NCI-H1105 treated with DMSO at 0.1 percent for 48 hours (cell line): Measurements from ENCODE around the gene FAM131A.

Source experiments
- DNase-seq: peaks from one replicate; lab custom pipeline; 2025; lab: John Stamatoyannopoulos, UW

Gene FAM131A

DNA sequence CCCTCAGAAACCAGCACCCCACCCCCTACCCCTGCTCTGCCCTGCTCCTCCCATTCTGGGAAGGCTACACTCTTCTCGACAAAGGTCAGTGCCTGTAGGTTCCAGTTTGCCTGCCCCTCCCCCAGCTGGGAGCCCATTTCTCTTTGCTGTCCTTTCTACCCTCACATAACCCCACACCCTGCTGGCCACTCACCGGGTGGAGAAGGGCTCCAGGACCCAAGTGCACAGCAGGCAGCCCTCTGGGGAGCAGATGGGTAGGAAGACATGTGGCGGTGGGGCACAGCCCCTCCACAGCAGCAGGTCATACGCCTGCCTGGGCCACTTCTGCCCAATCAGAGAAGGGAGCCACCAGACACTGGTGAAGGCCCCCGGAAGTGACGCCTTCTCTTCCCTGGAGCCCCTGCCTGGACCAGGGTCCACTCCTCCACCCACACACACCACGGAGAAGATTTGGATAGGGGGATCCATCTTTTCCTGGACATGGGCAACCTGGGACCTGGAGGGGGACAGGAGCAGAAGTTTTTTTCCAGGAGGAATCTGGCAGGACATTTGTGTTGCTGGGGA is 40.6 kb downstream of the FAM131A start, which contains the start of gene THPO:
TSS of gene THPO (minus strand) at position 326 of the 564 bp plus-strand sequence. CDS start 1,948 bp downstream, outside the sequence.
- DNase-seq = no peak

DNA sequence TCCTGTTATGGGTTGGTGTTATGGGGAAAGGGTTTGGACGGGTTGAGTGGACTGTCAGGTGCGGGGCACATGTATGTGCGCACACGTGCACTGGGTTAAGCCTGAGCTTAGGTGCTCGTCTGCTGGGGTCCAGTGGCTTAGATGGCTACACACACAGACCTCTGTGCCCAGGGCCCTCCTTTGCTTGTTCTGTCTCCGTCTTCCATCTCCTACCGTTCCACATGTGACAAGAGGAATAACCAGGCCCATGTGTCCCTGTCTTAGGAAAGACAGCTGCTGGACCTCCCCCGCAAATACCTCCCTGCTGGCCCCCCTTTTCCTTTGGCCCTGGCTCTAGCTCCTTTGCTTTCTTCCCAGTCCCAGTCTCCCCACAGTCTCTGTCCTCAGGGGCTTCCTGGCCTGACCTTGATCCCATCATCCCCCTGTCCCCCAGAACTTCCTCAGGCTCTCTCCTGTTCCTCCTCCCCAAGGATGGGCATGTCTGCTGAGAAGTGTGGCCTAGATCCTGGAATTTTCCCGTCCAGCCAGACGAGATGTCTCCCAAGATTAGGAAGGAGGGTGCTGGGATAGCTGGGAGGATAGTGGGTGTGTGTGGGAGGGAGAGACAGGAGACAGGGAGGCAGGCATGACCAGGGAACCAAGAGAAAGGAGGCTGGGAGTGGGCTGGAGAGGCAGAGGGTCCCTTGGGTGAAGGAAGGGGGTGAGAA is 41.4 kb downstream of the FAM131A start:
- no peak for DNase-seq

DNA sequence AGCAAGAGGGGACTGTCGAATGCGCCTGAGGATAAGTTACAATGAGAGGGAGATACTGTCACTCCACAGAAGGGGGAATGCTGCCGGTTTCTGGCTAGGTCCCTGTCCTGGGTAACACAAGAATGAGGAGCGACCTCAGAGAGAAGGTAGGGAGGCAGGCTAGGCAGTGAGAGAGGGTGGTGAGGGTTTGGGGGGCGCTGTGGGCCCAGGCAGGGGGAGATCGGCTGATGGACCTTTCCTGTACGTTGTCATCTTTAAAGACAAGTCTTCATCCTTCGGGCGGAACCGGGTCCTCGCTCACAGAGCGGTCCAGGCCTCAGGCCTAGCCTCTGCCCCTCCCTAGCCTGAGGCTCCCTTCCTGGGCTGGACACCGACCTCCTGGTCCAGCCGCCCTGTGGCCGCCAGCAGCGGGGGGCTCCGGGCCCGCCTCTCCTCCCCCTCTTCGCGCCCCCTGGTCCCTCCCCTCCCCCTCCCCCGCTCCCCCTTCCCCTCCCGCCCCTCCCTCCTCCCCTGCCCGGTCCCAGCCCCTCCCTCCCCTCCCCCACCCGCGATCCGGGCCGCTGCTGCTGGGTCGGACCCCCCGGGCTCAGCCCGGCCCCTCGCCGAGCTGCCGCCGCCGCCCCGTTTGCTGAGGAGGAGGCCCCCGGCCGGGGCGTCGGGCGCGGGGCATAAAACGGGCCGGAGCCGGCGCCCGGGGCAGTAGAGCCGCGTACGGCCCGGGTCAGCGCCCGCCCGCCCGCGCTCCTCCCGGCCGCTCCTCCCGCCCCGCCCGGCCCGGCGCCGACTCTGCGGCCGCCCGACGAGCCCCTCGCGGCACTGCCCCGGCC is 42.2 kb downstream of the FAM131A start, which contains the start of gene CHRD:
TSS of gene CHRD (plus strand) at position 697 of the 827 bp plus-strand sequence. CDS start 265 bp downstream, outside the sequence.
- no peak for DNase-seq

DNA sequence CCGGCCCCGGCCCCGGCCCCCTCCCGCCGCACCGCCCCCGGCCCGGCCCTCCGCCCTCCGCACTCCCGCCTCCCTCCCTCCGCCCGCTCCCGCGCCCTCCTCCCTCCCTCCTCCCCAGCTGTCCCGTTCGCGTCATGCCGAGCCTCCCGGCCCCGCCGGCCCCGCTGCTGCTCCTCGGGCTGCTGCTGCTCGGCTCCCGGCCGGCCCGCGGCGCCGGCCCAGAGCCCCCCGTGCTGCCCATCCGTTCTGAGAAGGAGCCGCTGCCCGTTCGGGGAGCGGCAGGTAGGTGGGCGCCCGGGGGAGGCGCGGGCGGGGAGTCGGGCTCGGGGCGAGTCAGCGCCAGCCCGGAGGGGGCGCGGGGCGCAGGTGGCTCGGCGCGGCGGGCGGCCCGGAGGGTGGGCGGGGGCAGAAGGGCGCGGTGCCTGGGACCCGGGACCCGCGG is 42.8 kb downstream of the FAM131A start:
- DNase-seq = peak; percentile 3

DNA sequence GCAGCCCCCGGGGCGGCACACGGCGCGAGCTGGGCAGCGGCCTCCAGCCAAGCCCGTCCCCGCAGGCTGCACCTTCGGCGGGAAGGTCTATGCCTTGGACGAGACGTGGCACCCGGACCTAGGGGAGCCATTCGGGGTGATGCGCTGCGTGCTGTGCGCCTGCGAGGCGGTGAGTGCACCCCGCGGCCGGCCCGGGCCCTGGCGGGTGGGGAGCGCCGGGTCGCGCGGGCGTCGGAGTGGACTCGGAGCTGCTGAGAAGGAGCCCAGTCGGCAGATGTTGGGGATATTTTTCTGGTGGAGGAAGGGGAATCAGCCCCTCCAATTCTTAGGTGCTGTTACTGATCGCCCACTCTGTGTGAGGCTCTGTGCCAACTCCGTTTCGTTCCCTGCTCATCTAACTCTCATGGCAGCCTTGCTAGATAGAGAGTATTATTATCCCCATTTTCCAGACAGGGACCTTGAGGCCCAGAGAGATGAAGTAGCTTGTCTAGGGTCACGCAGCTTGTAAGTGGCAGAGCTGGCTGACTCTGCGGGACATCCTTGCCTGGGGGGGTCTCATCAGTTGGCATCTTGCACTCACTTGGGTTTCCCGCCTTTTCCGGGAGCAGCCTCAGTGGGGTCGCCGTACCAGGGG is 43.3 kb downstream of the FAM131A start:
- no peak for DNase-seq

DNA sequence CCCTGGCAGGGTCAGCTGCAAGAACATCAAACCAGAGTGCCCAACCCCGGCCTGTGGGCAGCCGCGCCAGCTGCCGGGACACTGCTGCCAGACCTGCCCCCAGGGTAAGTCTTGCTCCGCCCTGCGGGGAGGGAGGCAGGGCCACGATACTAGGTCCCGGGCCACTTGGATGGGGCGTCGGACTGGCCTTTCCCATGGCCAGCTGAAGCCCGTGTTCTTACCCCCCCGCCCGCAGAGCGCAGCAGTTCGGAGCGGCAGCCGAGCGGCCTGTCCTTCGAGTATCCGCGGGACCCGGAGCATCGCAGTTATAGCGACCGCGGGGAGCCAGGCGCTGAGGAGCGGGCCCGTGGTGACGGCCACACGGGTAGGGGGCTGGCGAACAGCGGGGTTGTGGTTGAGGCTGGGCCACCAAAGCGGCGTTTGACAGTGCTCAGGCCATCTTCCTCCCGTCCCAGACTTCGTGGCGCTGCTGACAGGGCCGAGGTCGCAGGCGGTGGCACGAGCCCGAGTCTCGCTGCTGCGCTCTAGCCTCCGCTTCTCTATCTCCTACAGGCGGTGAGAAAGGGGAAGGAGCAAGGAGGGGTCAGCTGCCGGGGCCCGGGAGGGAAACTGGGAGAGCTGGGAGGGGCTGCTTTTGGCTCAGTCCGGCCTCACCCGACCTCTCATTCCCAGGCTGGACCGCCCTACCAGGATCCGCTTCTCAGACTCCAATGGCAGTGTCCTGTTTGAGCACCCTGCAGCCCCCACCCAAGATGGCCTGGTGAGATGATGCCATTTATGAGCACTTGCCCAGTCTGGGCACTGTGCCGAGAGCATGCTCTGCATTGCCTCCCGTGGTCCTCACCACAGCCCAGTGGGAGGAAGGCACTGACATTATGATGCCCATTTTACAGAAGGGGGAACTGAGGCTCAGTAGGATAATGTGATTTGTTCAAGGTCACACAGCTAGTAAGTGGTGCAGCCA is 44.1 kb downstream of the FAM131A start:
- no peak for DNase-seq

DNA sequence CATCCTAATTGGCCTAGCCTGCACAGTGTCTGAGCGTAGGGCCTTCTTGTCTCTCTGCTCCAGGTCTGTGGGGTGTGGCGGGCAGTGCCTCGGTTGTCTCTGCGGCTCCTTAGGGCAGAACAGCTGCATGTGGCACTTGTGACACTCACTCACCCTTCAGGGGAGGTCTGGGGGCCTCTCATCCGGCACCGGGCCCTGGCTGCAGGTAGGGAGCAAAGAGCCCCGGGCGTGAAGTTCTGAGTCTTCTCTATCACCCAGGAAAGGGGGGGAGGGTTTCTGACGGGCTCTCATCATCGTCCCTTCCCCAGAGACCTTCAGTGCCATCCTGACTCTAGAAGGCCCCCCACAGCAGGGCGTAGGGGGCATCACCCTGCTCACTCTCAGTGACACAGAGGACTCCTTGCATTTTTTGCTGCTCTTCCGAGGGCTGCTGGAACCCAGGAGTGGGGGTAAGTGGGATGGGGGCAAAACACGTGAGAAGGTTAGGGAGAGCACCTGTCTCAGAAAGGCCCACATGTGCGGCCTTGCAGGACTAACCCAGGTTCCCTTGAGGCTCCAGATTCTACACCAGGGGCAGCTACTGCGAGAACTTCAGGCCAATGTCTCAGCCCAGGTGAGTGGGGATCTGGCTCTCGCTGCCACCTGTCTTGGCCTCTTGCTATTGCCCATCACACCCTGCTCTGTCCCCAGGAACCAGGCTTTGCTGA is 45.1 kb downstream of the FAM131A start:
- no peak for DNase-seq

DNA sequence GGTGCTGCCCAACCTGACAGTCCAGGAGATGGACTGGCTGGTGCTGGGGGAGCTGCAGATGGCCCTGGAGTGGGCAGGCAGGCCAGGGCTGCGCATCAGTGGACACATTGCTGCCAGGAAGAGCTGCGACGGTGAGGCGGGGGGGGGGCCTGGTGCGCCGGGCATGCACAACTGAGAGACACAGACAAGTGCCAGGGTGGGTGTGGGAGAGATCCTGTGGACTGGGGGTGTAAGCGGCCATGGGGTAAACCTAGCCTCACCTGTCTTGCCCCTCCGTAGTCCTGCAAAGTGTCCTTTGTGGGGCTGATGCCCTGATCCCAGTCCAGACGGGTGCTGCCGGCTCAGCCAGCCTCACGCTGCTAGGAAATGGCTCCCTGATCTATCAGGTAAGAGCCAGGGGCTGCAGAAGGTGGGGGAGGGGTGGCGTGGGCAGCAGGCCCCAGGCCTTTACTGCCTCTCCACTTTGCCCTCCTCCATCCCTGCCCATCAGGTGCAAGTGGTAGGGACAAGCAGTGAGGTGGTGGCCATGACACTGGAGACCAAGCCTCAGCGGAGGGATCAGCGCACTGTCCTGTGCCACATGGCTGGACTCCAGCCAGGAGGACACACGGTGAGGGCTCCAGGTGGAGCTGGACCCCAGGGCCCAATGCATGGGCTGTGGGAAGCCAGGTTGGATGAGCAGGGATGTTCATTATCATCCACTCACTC is 45.8 kb downstream of the FAM131A start:
- no peak for DNase-seq

DNA sequence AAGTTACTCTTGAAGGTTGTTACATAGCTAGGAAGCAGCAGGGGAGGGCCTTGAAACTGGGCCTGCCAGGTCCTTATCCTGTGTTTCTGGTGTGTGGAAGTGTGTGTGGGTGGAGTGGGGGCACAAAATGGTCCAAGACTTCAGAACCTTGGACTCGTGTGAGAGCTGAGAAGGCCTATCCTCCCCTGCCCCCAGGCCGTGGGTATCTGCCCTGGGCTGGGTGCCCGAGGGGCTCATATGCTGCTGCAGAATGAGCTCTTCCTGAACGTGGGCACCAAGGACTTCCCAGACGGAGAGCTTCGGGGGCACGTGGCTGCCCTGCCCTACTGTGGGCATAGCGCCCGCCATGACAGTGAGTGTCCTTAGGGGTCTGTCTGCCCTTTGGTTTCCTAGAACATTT is 46.9 kb downstream of the FAM131A start:
- no peak for DNase-seq

DNA sequence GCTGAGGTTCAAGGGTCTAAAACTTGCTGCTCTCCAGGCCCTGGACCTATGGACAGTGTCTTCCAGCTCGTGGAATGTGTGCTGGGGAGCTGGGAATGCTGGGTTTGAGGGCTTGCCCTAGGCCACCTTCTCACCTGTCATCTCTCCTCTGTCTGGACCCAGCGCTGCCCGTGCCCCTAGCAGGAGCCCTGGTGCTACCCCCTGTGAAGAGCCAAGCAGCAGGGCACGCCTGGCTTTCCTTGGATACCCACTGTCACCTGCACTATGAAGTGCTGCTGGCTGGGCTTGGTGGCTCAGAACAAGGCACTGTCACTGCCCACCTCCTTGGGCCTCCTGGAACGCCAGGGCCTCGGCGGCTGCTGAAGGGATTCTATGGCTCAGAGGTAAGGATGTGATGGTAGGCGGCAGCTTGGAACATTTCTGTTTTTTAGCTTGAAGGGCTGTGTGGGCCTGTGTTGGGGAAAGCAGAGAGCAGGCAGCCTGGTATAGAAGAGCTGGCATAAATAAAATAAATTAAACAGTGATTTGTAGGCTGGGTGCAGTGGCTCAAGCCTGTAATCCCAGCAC is 47.5 kb downstream of the FAM131A start:
- DNase-seq = no peak

DNA sequence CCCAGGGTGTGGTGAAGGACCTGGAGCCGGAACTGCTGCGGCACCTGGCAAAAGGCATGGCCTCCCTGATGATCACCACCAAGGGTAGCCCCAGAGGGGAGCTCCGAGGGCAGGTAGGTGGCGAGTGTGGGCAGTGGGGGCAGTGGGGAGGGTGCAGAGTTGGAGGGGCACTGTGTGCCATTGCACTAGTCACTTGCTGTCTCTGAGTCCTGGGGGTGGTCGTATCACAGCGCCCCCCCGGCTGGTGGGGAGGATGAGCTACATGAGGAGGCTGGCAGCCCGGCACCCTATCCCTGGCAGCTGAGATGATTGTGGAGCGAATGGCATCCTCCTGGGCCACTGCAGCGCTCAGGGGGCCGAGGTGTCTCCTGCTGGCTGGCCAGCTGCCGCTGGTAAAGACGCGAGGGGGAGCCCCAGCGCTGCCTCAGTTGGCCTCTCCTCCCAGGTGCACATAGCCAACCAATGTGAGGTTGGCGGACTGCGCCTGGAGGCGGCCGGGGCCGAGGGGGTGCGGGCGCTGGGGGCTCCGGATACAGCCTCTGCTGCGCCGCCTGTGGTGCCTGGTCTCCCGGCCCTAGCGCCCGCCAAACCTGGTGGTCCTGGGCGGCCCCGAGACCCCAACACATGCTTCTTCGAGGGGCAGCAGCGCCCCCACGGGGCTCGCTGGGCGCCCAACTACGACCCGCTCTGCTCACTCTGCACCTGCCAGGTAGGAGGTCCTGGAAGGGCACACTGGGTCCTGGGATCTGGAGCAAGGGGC is 48.8 kb downstream of the FAM131A start:
- no peak for DNase-seq

DNA sequence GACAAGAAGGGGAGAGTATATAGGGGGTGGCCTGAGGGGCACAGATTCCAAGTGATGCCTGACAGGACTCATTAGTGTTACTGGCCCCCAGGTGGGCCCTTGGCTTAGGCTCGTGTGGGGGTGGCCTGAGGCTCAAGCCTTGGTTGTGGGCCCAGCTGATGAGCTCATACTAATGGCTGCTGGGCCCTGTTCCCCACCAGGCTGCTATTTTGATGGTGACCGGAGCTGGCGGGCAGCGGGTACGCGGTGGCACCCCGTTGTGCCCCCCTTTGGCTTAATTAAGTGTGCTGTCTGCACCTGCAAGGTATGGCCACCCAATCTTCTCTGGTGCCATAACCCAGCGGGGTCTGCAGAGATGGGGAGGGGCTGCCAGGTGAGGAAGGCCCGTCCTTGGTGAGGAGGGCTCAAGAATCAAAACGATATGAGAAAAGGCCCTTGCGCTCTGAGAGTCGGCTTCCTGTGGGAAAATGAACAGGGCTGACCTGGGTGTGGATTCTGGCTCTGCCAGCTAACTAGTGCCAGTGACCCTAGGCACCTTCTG is 49.8 kb downstream of the FAM131A start:
- DNase-seq = no peak

DNA sequence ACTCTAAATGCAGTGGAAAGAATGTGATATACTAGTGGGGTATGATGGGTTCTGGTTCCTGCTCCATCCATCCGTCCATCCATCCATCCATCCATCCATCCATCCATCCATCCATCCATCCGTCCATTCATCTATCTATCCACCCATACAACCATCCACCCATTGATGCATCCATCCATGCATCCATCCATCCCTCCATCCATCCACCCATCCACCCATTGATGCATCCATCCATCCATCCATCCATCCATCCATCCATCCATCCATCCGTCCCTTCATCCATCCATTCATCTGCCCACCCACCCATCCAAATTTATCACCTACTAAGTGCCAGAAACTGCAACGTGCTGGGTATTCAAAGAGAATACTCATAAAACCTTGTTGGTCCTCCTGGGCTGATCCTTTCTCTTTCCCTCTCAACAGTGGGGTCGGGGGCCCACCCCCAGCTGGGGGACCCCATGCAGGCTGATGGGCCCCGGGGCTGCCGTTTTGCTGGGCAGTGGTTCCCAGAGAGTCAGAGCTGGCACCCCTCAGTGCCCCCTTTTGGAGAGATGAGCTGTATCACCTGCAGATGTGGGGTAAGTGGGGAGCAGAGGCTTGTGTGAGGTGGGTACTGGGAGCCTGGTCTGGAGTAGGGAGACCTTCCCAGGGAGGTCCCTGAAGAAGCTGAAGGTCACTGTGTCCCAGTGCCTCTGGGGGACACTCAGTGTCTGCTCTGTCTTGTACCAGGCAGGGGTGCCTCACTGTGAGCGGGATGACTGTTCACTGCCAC is 51.0 kb downstream of the FAM131A start:
- no peak for DNase-seq

DNA sequence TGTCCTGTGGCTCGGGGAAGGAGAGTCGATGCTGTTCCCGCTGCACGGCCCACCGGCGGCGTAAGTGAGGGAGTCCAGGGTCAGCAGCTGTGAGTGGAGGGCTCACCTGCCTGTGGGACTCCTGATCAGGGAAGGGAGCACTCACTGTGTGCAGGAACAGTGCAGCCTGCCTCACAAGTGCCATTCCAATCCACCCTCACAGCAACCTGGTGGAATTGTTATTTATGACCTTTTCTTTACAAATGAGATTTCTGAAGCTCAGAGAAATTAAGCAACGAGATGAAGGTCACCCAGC is 51.5 kb downstream of the FAM131A start:
- no peak for DNase-seq

DNA sequence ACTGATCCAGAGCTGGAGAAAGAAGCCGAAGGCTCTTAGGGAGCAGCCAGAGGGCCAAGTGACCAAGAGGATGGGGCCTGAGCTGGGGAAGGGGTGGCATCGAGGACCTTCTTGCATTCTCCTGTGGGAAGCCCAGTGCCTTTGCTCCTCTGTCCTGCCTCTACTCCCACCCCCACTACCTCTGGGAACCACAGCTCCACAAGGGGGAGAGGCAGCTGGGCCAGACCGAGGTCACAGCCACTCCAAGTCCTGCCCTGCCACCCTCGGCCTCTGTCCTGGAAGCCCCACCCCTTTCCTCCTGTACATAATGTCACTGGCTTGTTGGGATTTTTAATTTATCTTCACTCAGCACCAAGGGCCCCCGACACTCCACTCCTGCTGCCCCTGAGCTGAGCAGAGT is 52.0 kb downstream of the FAM131A start:
- no peak for DNase-seq

DNA sequence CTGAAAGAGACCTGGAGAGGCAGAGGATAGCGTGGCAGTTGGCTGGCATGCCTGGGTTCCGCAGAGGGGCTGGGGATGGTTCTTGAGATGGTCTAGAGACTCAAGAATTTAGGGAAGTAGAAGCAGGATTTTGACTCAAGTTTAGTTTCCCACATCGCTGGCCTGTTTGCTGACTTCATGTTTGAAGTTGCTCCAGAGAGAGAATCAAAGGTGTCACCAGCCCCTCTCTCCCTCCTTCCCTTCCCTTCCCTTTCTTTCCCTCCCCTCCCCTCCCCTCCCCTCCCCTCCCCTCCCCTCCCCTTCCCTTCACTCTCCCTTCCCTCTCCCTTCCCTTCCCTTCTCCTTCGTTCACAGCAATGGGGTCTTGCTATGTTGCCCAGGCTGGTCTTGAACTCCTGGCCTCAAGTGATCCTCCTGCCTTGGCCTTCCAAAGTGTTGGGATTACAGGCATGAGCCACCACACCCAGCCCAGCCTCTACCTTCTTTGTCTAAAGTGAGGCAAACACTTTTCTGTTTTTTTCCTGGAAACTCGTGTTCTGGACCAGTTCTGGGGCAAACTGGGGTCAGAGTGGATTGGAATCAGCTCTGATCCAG is 52.6 kb downstream of the FAM131A start:
- no peak for DNase-seq

DNA sequence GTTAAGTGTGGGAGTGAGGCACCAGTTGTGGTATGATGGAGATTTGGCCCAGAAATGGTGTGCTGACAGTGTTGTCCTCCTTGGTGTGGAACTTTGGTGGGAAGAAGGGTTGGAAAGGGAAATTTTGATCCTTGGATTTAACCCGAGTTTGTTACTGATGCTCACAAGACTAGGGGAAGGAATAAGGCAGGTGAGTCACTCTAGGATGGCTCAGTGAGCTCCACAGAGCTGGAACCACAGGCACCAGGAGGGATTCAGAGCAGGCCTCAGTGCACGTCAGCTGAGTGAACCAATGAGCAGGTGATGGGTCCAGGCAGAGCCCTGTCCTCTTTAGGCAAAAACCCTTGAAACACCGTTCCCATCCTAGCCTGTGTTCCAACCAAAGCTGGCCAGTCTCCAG is 53.9 kb downstream of the FAM131A start:
- no peak for DNase-seq

DNA sequence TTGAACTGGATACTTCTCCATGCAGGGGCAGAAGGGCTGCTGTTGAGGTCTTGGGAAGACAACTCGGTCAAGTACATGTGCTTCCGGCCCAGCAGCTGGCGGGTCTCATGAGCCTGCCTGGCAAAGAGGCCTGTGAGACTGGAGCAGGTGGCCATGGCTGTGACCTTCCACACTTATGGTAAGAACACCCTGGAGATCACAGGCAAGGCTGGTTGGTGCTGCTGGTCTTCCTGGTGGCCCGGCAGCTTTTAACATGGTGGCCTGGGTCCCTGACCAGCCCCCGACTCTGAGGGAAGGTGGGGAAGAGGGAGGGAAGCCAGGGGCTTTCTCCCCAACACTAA is 57.9 kb downstream of the FAM131A start:
- DNase-seq = no peak
